ENCODE measurements around the gene HBB.

- no peak for TF ChIP-seq POLR2A (IDR thresholded peaks at IDR 0.05)
- TF ChIP-seq CTCF (IDR thresholded peaks at IDR 0.05 in 4 of 5, conservative IDR thresholded peaks at IDR 0.05 in 1 of 5) = no peak
These were observed 3.2 kb downstream of the HBB start for GRCh38 chr11:5223686-5224085.
